Neural cell (in vitro differentiated cells): ENCODE results near the gene MANEAL. TPM values are rescaled to one million over a fixed set of nuclear protein-coding genes. Genes with fewer than 3 reads are reported as not detected.

Source experiments
- H2AFZ ChIP-seq: fragments of 200-600, 300-800 bp; sonication (generic), shearing (Covaris generic); 2 replicates; pipeline ENCODE4 v1.6.0; 2014; ENCODE audit warnings: low read depth, mild to moderate bottlenecking, antibody characterized with exemption, low read length, moderate library complexity
- H3F3A ChIP-seq: fragments of 200-600 bp; shearing (Covaris generic); 2 replicates; pipeline ENCODE4 v1.6.1; 2016; ENCODE audit warnings: mild to moderate bottlenecking, moderate library complexity, mixed read lengths, antibody characterized with exemption, low read length; ENCODE audit not compliant: insufficient read depth, poor library complexity, severe bottlenecking
- H3K27ac ChIP-seq: fragments of 200-600, 300-800 bp; sonication (generic), shearing (Covaris generic); 2 replicates; pipeline ENCODE4 v1.5.1; 2014; ENCODE audit warnings: mild to moderate bottlenecking, low read length, moderate library complexity
- H3K27me3 ChIP-seq: fragments of 300-800, 200-600 bp; sonication (generic), shearing (Covaris generic); 2 replicates; pipeline ENCODE4 v1.6.0; 2014; ENCODE audit warnings: mild to moderate bottlenecking, low read depth, low read length, moderate library complexity; ENCODE audit not compliant: insufficient read depth
- H3K36me3 ChIP-seq: fragments of 300-800, 200-600 bp; sonication (generic), shearing (Covaris generic); 2 replicates; pipeline ENCODE4 v1.5.1; 2014; ENCODE audit warnings: mild to moderate bottlenecking, antibody characterized with exemption, low read length, moderate library complexity; ENCODE audit not compliant: insufficient read depth
- H3K4me2 ChIP-seq: fragments of 300-800, 200-600 bp; sonication (generic), shearing (Covaris generic); 2 replicates; pipeline ENCODE4 v1.6.0; 2014; ENCODE audit warnings: mild to moderate bottlenecking, low read length
- H3K4me3 ChIP-seq: fragments of 300-800, 200-600 bp; sonication (generic), shearing (Covaris generic); 2 replicates; pipeline ENCODE4 v1.5.1; 2014; ENCODE audit warnings: mild to moderate bottlenecking, low read length, moderate library complexity
- H3K79me2 ChIP-seq: fragments of 200-600 bp; shearing (Covaris generic); replicated peaks from 2 replicates; pipeline ENCODE4 v1.6.0; 2014; ENCODE audit warnings: mild to moderate bottlenecking, low read length, moderate library complexity; ENCODE audit not compliant: insufficient read depth
- H3K9ac ChIP-seq: fragments of 300-800, 200-600 bp; sonication (generic), shearing (Covaris generic); 2 replicates; pipeline ENCODE4 v1.6.1; 2016; ENCODE audit warnings: mild to moderate bottlenecking, low read length, mixed read lengths
- H3K9me2 ChIP-seq: fragments of 200-600 bp; shearing (Covaris generic); 2 replicates; pipeline ENCODE4 v1.6.1; 2016; ENCODE audit warnings: mild to moderate bottlenecking, low read length, mixed read lengths; ENCODE audit not compliant: insufficient read depth
- H3K9me3 ChIP-seq: fragments of 200-600, 300-800 bp; sonication (generic), shearing (Covaris generic); 2 replicates; pipeline ENCODE4 v1.6.1; 2016; ENCODE audit warnings: mild to moderate bottlenecking, mixed run types, low read length, moderate library complexity, mixed read lengths
- H4K20me1 ChIP-seq: fragments of 200-600 bp; shearing (Covaris generic); 2 replicates; pipeline ENCODE4 v1.6.1; 2016; ENCODE audit warnings: mild to moderate bottlenecking, mixed run types; ENCODE audit not compliant: insufficient read depth
- EZH2 ChIP-seq: fragments of 200-600, 300-800 bp; shearing (Covaris generic), sonication (generic); IDR thresholded peaks from 2 replicates; pipeline ENCODE4 v1.6.1; 2014; ENCODE audit warnings: antibody characterized with exemption, low read length, borderline replicate concordance, mild to moderate bottlenecking; ENCODE audit not compliant: insufficient read depth, poor library complexity, severe bottlenecking
- MXI1 ChIP-seq: fragments of 450-650 bp; conservative IDR thresholded peaks from 2 replicates; pipeline ENCODE4 v1.6.1; 2014; ENCODE audit warnings: antibody characterized with exemption, mild to moderate bottlenecking; ENCODE audit not compliant: poor library complexity, severe bottlenecking
- POLR2AphosphoS5 ChIP-seq: IDR thresholded peaks from 2 replicates; pipeline ENCODE4 v1.6.1; 2012
- RAD21 ChIP-seq: fragments of 450-650 bp; conservative IDR thresholded peaks from 2 replicates; pipeline ENCODE4 v1.6.1; 2014; ENCODE audit warnings: antibody characterized with exemption, mild to moderate bottlenecking, moderate library complexity
- SMC3 ChIP-seq: fragments of 450-650 bp; conservative IDR thresholded peaks from 2 replicates; pipeline ENCODE4 v1.6.1; 2014; ENCODE audit warnings: antibody characterized with exemption, mild to moderate bottlenecking, moderate library complexity; ENCODE audit not compliant: poor library complexity
- TAF1 ChIP-seq: IDR thresholded peaks from 2 replicates; pipeline ENCODE4 v1.6.1; 2012; ENCODE audit warnings: low read depth
- polyA plus RNA-seq: library from polyadenylated mRNA; depleted of rRNA; stranded (reverse); fragments of >200 nt; gene quantifications from 2 replicates; pipeline ENCODE4 v1.2.3, GENCODE V29; 2014
- TF ChIP-seq, protein P1 (sequence below): IDR thresholded peaks from 2 replicates; pipeline ENCODE4 v1.6.1; 2012; ENCODE audit warnings: borderline replicate concordance

The MANEAL gene
- polyA plus RNA-seq, 1 donor from 2014 or later: 37.0 TPM

GRCh38 chr1:37845049-37845646 is 51.5 kb downstream of the MANEAL start:
- H2AFZ ChIP-seq: no peak overlapping the region
- no peak overlapping the region for H3K4me2 ChIP-seq
- H3K79me2 ChIP-seq: peaks cover 24% of the 10 kb centered on the region
- TF ChIP-seq MXI1 (no peak), RAD21 (no peak)
- no peak overlapping the region for H3K27ac ChIP-seq
- no peaks in the 10 kb centered on the region for H3K36me3 ChIP-seq
- H3K9ac ChIP-seq: no peak overlapping the region
- no peaks in the 10 kb centered on the region for H3K9me3 ChIP-seq
- no peak overlapping the region for H3K4me3 ChIP-seq
- H3K9me2 ChIP-seq: no peaks in the 10 kb centered on the region
- H3F3A ChIP-seq: no peaks in the 10 kb centered on the region
- no peaks in the 10 kb centered on the region for H3K27me3 ChIP-seq
- no peaks in the 10 kb centered on the region for H4K20me1 ChIP-seq

DNA sequence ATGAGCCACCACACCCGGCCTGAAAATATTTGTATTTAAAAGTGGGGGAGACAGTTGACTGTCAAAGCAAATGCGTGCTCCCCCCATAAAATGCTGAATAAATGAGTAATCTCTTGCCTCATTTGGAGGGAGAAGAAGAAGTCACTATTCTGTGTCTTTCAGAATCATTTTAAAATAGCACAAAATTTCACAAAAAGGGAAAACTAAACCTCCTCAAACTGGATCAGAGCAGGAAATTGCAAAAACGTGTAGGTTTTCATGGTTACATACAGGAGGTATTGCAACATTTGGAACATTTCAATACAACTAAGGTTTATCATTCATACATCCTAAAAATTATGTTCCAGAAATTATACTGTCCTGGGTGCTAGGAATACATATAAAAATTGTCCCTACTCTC is 52.1 kb downstream of the MANEAL start:
- H3K9ac ChIP-seq: no peak overlapping the region
- no peaks in the 10 kb centered on the region for H3K9me3 ChIP-seq
- H2AFZ ChIP-seq: no peak overlapping the region
- peaks cover 30% of the 10 kb centered on the region for H3K79me2 ChIP-seq
- H3K4me3 ChIP-seq: no peak overlapping the region
- no peaks in the 10 kb centered on the region for H4K20me1 ChIP-seq
- H3K36me3 ChIP-seq: no peaks in the 10 kb centered on the region
- TF ChIP-seq, protein P1, sequence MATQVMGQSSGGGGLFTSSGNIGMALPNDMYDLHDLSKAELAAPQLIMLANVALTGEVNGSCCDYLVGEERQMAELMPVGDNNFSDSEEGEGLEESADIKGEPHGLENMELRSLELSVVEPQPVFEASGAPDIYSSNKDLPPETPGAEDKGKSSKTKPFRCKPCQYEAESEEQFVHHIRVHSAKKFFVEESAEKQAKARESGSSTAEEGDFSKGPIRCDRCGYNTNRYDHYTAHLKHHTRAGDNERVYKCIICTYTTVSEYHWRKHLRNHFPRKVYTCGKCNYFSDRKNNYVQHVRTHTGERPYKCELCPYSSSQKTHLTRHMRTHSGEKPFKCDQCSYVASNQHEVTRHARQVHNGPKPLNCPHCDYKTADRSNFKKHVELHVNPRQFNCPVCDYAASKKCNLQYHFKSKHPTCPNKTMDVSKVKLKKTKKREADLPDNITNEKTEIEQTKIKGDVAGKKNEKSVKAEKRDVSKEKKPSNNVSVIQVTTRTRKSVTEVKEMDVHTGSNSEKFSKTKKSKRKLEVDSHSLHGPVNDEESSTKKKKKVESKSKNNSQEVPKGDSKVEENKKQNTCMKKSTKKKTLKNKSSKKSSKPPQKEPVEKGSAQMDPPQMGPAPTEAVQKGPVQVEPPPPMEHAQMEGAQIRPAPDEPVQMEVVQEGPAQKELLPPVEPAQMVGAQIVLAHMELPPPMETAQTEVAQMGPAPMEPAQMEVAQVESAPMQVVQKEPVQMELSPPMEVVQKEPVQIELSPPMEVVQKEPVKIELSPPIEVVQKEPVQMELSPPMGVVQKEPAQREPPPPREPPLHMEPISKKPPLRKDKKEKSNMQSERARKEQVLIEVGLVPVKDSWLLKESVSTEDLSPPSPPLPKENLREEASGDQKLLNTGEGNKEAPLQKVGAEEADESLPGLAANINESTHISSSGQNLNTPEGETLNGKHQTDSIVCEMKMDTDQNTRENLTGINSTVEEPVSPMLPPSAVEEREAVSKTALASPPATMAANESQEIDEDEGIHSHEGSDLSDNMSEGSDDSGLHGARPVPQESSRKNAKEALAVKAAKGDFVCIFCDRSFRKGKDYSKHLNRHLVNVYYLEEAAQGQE: no peak
- no peak for TF ChIP-seq TAF1
- TF ChIP-seq SMC3: no peak
- no peak for TF ChIP-seq POLR2AphosphoS5
- no peak overlapping the region for H3K4me2 ChIP-seq
- no peaks in the 10 kb centered on the region for H3K9me2 ChIP-seq
- H3K27me3 ChIP-seq: no peaks in the 10 kb centered on the region
- no peaks in the 10 kb centered on the region for H3F3A ChIP-seq
- no peak overlapping the region for H3K27ac ChIP-seq

DNA sequence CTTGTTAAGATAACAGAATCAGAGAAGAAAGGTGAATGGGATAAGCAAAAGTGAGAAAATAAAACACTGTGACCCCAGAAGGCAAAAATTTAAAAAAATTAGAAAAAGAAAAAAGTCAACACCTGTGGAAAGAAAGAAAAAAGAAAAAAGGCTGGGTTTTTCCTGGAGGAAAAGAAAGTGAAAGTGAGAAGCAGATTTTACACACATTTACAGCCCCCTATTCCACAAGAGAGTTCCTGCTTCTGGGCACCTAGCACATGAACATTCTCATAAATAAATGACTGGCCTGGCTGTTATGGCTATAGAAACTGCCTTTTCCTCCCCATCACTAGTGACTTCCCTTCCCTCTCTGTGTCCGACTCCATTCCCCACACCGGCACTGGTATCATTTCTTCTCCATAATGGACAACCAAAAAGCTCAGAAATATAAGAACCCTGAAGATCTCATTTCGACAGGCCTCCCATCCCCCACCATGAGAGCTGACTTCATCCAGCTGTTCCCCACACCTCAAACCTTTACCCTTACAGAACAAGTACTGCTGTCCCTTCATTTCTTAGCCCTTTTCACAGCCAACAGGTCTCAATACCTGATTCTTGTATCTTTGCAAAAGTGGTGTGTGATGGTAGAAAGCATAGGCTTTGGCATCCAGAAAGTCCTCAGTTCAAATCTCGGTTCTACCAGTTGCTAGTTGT is 53.1 kb downstream of the MANEAL start:
- H3F3A ChIP-seq: no peaks in the 10 kb centered on the region
- H3K79me2 ChIP-seq: peaks cover 30% of the 10 kb centered on the region
- TF ChIP-seq POLR2AphosphoS5 (no peak), SMC3 (no peak), EZH2 (no peak)
- no peaks in the 10 kb centered on the region for H3K9me3 ChIP-seq
- no peak overlapping the region for H3K4me2 ChIP-seq
- no peaks in the 10 kb centered on the region for H4K20me1 ChIP-seq
- H3K36me3 ChIP-seq: no peaks in the 10 kb centered on the region
- no peak overlapping the region for H3K4me3 ChIP-seq
- H3K9ac ChIP-seq: no peak overlapping the region
- H3K27me3 ChIP-seq: no peaks in the 10 kb centered on the region
- no peaks in the 10 kb centered on the region for H3K9me2 ChIP-seq
- no peak overlapping the region for H2AFZ ChIP-seq
- H3K27ac ChIP-seq: no peak overlapping the region
